Stimulated activated CD4-positive, alpha-beta T cell treated with anti-CD3 and anti-CD28 coated beads, Interleukin-1b, Interleukin-23, amount 100 ng/mL, for 24 hours (primary cell): Measurements from ENCODE around the gene ZMAT5.

Experiments used
- DNase-seq, 4 experiments: peaks; one replicate each; pipeline ENCODE4 v3.0.0-alpha.2; 2020; ENCODE audit warnings: low read depth in 4 of 4, low spot score in 1 of 4

Gene ZMAT5

DNA sequence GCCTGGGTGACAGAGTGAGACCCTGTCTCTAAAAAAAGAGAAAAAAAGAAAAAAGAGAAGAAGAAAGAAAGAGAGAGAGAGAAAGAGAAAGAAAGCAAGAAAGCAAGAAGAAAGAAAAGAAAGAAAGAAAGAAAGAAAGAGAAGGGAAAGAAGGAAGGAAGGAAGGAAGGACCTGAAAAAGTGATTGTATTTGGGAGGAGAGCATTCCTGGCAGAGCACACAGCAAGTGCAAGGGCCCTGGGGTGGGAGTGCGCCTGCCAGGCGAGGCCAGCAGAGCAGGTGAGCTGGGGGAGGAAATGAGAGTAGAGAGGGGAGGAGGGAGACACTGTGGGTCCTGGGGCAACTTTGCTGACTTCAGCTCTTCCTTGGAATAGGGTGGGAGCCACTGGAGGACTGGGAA lies 54.7 kb downstream of the ZMAT5 start:
- DNase-seq: no peak

- DNase-seq: no peak
Observed at GRCh38 chr22:29710922-29711593, 55.7 kb downstream of the ZMAT5 start.

DNA sequence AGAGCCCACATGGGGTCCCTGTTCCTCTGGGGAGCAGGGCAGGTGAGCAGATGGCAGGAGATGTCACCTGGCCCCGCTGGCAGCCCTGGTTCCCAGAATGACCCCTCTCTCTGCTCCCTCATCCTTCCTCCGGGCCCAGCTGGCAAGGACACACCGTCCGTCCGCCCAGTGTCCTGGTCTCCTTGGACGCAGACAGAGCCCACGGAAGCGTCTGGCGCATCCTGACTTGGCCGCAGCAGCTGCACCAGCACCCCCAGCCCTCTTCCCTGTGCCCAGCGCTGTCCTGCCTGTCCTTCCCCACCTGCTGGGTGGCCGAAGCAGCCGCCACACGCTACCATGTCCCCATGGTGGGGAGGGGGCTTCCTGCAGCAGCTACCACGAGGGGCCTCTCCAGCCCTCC lies 56.6 kb downstream of the ZMAT5 start:
- no peak for DNase-seq

DNA sequence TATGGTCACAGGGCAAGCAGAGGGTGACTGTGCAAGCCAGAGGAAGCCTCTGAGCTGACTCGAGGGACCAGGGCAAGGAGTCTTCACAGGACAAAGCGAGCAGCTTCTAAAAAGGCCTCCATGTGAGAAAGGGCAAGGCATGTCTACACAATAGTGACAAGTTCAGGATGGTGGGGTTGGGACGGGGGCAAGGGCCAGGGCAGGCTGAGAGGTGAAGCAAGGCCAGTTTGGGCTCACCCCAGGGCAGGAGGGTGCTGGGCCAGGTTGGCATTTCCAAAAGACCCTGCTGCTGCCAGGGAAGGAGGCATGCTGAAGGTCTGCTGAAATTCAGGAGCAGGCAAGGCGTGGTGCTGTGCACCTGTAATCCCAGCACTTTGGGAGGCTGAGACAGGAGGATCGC lies 59.3 kb downstream of the ZMAT5 start:
- DNase-seq: no peak

GRCh38 chr22:29707010-29707409 lies 59.8 kb downstream of the ZMAT5 start:
- DNase-seq: no peak

DNA sequence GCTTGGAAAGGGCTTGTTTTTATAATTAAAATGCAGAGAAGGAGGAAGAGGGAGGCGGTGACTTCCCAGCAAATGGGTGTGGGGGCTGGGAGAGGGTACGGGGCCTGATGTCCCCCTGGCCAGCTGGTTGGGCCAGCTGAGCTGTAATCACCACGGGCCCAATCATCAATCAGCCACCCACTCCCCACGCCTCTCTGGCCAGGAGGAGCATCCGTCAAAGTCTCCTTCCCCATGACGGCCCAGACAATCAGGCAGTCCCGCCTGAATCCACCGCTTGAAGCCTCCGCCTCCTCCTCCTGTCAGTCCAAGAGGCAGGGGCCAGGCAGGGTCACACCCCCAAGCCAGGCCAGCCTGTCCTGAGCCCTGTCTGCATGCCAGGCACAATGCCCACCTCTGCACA lies 60.3 kb downstream of the ZMAT5 start:
- DNase-seq: no peak

DNA sequence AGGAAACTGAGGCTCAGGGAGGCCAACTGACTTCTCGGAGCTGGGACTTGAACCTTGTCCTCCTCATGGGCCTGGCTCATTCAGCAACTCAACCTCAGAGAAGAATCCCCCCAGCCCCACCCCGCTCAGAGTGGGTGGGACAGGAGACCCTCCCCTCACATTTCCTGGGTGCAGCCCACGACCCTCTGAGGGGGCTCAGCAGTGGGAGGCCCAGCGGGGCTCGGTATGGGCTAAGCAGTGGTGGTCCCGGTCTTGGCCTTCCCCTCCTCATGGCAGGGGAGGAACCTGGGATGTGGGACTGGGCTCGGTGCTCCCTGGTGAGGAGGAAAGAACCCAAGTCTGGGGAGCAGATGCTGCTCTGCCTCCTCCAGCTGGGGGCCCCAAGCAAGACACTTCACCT lies 61.2 kb downstream of the ZMAT5 start:
- DNase-seq: no peak

DNA sequence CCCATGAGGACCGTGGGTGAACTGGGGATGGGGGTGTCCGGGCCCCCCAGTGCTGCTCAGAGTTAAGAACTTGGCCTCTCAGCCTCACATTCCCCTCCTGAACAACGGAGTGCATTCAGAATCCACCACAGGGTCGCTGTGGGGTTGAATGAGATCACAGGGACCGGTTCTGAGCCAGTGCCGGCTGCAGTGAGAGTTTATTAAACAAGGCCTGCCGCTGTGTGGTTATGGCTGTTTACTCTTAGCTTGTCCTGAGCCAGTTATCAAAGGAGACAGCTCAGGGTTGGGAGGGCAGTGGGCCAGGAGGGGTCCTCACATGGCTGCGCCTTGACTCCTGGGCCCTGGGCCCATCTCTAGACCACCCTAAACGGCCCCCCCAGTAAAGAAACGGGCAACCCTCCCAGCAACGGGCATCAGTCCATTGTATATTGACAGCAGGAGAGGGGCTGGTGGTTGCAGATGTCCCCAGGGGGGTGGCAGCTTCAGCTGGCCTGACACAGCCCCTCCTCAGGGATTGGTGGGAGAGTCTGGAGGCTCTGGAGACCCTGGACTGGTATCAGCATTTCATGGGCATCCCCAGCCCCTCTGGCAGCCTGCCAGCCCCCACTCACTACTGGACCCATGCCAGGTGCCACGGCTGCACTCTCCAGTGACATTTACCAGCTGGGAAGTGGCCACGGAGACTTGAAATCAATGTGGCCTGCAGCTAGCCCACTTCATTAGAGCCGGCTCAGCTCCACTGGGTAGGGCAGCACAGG lies 62.1 kb downstream of the ZMAT5 start:
- DNase-seq: no peak

- no peak for DNase-seq
Observed at GRCh38 chr22:29703569-29704195, 63.1 kb downstream of the ZMAT5 start.

DNA sequence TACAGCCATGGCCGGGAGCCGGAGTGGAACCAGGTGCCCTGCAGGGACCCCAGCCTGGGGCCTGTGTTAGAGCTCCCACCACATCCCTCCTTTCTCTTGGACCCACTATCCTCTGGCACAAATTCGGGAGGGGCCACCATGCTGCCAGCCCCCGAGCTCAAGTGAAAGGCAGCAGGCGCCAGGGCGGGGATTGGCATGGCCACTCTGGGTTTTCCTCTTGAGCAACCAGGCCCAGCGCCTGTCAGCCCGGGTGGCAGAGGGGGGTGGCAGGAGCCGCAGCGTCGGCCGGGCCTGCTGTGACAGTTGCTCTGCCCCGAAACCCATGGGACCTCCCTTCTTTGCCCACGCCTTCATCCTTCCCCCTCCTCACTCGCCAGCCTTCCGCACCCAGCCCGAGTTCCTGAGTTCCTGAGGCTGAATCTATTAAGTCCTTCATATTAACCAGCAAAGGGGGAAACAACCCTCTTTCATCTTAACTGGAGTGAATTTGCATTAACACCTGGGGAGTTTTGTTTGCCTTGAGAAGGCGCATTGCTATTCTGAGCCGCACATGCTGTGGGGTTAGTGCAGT lies 63.8 kb downstream of the ZMAT5 start:
- no peak for DNase-seq

DNA sequence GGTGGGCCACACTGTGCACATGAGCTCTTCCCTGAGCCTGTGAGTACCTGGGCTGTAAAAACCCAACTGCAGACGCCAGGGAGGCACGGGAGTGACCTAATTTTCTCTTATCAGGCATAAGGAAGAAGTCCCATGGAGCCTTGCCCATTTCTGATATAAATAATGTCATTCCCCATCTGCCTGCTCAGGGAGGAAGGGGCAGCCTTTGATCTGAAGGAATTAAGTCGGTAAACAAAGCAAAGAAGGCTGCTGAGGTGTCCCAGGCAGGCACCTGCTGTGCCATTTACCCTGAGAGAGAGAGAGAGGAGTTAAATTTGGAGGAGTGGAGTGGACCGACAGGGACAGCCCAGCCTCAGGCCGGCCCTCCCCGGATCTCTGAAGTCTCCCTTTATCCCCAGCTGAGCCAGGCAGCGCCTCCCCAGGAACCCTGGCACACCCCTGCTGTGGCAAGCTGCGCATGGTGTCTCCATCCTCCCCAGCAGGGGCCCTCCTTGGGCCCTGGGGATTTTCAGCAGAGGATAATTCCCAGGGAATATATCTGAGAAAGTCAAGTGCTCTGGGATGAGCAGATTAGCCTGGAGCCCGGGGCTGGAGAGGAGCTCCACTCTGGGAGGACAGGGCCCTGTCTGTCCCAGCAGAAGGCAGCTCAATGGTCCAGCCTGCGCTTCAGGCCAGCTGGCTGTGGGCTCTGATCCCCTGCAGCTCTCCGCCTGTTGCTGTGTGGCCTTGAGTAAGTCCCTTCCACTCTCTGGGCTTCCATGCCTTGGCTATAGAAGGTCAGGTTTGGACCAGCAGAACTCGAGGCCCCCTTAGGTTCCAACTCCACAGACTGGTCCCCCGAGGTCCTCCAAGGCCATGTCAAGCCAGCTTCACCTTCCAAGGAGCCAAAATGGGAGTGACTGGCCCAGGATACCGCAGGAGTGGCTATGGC lies 64.5 kb downstream of the ZMAT5 start:
- DNase-seq: no peak

- no peak for DNase-seq
Observed at GRCh38 chr22:29701155-29701999, 65.4 kb downstream of the ZMAT5 start.

DNA sequence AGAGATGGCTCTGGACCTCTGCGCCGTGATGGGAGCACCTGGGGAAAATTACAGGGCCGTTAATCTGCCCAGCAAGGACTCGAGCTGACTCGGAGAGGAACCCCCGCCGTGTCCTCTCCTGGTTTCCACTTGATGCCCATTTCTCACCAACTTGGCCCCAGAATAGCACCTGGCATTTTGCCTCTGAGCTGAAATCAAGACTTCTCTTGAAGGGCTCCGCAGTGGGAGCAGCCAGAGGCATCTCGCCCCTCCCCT lies 66.0 kb downstream of the ZMAT5 start:
- no peak for DNase-seq

GRCh38 chr22:29700206-29700899 lies 66.5 kb downstream of the ZMAT5 start:
- DNase-seq: no peak

DNA sequence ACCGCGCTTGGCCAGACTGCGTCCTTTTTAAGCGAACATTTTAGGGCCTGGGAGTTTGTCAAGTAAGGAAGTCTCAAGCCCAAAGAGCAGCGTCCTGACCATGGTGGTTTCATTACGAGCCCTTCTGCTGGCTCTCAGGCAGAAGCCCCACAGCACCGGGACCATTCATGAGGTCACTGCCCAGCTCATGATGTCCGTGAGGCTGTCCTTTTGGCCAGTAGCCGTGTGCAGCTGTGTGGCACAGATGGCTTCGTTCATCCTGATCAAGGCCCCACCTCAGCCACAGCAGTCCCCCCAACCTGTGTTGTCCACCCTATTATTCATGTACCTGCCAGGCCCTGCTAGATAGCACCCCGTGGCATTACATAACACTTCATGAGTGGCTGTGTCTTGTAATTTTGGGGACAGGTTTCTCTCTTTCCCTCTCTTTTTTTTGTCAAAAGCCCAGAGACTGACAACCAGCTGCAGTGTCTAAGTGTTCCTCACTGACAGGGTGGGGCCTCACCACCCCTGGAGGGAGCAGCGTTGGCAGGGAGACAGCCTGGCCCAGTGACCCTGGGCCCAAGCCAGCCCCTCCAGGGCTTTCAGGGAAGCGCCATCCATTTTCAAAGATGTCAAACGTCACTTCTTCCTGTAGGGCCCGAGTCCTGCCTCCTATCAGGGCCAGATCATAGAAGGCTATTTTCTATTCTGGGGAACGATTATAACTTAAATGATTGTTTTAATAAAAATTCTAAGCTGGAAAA lies 68.8 kb downstream of the ZMAT5 start:
- DNase-seq: no peak

GRCh38 chr22:29695129-29695926 lies 71.5 kb downstream of the ZMAT5 start:
- DNase-seq: no peak

- DNase-seq: no peak
Observed at GRCh38 chr22:29693671-29694070, 73.1 kb downstream of the ZMAT5 start.

- DNase-seq: no peak
Observed at GRCh38 chr22:29693161-29693560, 73.6 kb downstream of the ZMAT5 start.
